SH-SY5Y (cell line): ENCODE results near the gene TBC1D17.

Experiments used
- GATA2 ChIP-seq: IDR thresholded peaks from 2 replicates; pipeline ENCODE4 v1.6.1; 2011; ENCODE audit warnings: mild to moderate bottlenecking, low read depth, low read length
- GATA3 ChIP-seq: IDR thresholded peaks from 2 replicates; pipeline ENCODE4 v1.6.1; 2011; ENCODE audit warnings: low read depth, mild to moderate bottlenecking, low read length, moderate library complexity

Gene TBC1D17

DNA sequence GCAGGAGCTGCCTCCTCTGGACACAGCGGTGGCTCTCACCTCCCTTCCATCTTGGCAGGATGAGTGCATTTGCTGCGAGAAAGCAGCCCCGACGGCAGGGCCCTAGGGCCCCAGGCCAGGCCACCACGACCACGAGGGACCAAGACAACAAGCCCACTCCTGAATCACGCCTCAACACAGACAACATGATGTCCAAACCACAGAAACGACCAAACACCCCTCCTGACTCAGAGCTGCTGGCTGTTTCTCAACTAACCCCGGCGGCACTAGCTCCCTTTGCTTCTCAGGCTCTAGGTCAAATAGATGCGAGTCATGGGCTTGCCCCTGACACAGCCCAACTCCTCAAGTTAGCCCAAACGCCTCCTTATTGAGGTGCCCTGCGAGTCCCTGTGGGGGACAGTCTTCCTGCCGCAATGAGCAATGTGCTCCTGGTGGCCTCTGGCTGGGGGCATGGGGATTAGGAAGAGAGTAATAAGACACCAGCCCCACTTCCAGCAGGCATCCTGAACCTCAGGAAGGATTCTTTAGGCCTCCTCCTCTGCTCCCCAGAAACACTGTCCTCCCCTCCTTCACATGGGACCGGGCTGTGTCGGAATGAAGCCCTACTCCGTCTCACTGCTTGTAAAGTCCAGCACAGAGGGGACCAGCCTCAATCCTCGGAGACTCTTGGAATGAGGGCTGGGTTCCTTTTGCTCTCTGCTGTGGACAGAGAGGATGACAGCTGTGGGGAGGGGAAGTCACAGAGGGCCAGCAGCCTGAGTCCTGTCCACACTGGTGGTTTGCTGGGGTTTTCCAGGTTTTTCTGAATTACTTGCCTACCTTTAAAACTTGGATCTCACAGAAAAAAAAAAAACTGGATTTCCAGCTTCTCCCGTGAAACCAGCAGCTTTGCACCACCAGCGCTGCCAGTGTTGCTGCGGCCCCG, 44.6 kb downstream of the TBC1D17 start:
- TF ChIP-seq GATA3, result no peak
- no peak for TF ChIP-seq GATA2

DNA sequence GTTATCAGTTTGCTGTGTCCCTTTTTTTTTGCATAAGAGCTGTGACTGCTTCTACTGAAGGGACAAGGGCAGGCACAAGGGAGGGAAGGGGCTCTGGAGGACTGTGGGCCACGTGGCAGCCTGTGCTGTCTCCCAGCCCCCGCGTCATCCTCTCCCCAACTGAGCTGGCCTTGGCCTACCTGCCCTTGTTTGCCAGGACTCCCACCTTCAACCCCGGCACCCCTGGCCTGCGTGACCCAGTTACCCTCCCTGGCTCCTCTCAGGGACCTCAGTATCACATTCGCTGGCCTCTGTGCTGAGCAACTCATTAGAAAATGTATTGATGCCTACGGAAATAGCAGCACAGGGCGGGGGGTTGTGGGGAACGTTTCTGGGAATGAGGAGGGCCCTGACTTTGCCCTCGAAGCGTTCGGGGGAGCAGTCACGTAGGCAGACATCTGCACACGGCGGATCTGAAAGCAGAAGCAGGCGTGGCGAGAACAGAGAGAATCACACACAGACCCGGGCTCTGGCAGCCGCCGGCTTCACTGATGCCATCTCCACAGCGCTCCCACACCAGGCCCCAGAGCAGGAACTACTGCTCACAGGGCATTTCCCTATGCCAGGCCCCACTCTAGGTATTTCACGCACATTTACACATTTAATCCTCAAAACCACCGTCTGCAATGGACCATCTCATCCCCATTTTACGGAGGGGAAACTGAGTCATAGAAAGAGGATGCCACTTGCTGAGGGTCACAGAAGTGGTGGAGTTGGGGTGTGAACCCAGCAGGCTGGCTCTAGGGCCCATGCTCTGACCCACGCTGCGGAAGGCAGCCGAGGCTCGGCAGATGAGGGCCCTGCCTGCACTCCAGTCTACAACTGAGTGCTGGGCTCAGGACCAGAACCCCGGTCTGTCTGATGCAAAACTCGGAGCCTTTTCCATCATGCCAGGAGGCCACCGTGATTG, 45.8 kb downstream of the TBC1D17 start:
- TF ChIP-seq GATA2 (no peak), GATA3 (no peak)

DNA sequence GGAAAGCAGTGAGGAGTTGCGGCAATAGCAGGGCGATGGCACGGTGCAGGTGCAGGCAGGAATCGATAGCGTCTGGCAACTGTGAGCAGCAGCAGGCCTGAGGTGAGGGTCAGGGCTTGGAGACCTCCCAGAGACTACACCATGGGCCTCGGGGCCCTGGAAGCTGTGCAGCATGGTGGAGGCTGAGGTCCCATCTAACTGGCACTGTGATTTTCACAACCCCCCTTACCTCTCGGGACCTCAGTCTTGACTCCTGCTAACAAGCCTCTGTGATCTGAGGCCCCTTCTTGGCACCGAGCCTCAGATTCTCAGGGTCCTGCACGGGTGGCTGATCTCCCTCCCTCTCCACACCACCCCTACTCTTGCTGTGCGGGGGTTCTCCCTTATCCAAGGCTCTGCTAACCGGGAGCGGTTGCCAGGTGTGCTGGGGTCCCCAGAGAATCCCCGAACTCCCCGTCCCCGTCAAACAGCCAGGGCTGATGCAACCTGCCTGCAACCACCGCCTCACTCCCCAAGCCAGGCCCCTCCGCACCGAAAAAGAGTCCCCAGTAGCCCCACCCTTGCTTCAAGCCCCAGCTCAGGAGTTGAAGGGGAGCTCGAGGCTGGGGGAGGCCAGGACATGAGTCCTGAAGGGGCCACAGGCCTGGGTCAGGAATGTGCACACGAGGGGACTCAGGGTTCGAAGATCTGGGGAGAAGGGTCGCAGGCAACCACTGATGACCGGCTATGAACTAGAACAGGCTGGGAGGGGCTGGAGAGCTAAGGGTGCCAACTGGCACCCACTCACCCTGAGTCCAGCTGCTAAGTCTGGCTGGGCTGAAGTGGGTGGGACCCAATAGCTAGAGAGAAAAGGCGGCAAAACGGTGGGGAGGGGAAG, 46.7 kb downstream of the TBC1D17 start:
- TF ChIP-seq GATA3 (no peak), GATA2 (no peak)

DNA sequence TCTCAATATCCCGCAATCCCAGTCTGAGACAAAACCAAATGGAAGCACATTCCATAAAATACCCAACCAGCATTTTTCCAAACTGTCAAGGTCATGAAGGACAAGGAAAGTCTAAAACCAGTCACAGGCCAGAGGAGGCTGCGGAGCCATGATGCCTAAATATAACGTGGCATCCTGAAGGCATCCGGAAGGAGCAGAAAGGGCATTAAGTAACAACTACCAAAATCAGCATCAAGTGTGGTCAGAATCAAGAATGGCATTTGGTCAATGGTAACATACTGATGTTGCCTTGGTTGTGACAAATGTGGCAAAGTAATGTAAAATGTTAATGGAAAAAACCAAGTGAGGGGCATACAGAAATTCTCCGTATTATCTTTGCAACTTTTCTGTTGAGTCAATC, 48.0 kb downstream of the TBC1D17 start:
- TF ChIP-seq GATA3 (no peak), GATA2 (no peak)

DNA sequence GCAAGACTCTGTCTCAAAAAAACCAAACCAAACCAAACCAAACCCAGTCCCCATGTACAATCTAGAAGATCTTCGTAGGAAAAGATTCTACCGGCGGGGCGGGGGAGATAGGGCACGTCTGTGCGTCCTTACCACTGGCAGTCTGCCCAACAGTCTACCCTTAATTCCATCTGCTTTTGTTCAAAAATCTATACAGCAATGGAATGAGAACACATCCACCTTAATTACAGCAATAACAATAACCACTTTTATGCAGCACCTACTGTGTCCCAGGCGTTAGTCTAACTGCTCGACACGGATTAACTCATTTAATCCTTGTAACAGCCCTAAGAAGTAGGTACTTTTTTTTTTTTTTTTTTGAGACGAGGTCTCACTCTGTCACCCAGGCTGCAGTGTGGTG, 49.0 kb downstream of the TBC1D17 start:
- TF ChIP-seq GATA2 (no peak), GATA3 (no peak)

DNA sequence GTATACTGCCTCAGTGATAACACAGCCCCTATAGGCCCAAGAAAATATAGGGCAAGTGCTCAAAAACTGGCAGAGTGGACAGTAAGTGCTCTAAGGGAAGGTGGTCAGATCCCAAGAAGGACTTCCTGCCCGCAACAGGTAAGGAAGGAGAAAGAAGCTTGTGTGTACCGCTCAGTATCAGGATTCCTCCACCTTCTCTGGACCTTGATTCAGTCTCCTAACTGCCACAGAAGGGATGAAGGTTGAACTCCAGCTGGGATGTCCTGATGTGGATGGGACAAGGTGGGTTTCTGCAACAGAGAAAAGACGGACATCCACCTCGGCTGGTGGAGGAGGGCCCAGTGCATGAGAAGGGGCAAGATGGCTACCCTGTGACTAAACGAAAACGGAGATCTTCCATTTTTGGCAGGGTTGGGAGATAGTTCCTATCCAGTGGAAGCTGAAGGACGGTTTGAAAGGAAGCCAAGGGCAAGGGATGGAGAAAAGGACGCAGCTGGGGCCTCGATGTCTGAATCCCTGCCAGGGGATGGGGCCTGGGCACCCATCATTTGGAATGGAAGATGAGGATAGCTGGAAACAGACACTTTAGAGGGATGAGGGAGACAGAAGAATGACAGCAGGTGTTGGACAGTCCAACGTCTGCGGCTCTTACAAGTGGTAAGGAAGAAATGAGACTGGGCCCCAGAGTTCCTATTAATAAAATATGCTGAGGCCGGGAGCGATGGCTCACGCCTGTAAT, 50.2 kb downstream of the TBC1D17 start:
- no peak for TF ChIP-seq GATA3
- TF ChIP-seq GATA2, result no peak

DNA sequence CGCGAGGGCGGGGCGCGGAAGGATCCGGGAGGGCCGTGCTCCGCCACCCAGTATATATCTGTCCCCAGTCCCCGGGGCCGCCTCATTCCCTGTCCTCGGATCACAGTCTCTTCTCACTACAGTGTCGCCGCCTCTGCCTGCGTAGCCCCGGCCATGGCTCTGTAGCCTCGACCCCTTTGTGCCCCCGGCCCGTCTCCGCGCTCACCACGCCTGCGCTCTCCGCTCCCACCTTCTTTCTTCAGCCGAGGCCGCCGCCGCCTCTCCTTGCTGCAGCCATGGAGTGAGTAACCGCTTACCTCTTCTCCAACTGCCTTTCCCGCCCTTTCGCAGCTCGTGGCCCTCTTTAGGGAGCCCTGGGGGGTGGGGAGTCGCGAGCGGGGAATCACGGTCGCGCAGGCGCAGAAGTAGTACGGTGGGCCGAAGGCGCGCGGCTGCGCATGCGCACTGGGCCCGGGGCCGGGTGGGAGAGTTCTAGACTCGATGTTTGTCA, 51.7 kb downstream of the TBC1D17 start, which contains the start of the genes ATF5 and NUP62:
Gene ATF5, plus strand, starts transcription at position 85 of the 490 bp plus-strand sequence. CDS start 1,646 bp downstream, outside the sequence.
Gene NUP62, minus strand, starts transcription at position 384 of the 490 bp plus-strand sequence. CDS start 19,697 bp downstream, outside the sequence.
- TF ChIP-seq GATA2 (no peak), GATA3 (no peak)

DNA sequence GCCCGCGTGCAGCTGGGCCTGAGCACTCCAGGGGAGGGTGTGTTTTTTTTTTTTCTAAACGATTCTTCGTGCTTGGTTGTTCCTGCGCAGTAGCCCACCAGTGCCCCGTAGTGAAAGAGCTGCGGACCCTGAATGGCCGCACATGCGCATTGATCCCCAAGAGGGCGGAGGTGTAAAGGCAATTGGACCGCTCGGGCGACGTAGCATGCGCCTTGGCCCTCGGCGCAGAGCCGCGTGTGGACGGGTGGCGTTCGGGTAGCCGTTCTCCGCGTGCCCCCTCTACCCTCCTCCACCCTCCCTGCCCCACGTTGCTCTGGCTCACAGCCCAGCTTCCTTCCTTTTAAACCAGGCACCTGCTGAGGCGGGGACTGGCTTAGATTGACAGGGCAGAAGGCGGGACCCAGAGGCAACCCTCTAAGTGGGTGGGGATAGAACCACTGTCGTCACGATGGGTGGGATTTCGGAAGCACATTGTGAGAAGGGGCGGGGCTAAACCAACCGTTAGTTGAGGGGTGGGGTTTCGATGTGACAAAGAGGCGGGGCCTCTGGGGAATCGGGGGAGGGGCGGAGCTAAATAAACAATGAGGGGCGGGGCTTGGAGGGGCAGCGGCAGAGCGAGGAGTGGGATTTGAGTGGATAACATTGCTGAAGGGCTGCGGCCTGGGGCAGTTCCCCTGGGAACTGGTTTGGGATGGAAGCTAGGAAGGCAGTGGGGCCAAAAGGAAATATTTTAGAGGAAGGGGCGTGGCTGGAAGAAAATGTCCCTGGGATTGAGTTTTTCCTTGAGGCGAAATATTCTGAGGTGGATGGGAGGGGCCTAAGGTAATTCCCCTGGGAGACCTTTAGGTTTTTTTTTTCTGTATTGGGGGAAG, 52.3 kb downstream of the TBC1D17 start:
- TF ChIP-seq GATA2 (no peak), GATA3 (no peak)

DNA sequence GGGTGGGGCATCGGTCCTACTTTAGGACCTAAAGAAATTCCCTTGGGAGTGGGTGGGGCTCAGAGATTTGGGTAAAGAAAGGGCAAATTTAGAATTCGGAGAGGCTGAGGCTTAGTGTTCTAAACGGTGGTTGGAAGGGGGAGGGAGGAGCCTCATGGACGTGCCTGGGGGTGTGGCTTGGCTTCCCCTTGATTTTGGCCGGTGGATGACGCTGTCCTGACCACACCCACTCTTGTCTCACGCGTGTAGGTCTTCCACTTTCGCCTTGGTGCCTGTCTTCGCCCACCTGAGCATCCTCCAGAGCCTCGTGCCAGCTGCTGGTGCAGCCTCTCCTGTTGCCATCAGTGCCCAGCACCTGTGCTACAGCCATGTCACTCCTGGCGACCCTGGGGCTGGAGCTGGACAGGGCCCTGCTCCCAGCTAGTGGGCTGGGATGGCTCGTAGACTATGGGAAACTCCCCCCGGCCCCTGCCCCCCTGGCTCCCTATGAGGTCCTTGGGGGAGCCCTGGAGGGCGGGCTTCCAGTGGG, 53.0 kb downstream of the TBC1D17 start:
- TF ChIP-seq GATA2, result no peak
- no peak for TF ChIP-seq GATA3

DNA sequence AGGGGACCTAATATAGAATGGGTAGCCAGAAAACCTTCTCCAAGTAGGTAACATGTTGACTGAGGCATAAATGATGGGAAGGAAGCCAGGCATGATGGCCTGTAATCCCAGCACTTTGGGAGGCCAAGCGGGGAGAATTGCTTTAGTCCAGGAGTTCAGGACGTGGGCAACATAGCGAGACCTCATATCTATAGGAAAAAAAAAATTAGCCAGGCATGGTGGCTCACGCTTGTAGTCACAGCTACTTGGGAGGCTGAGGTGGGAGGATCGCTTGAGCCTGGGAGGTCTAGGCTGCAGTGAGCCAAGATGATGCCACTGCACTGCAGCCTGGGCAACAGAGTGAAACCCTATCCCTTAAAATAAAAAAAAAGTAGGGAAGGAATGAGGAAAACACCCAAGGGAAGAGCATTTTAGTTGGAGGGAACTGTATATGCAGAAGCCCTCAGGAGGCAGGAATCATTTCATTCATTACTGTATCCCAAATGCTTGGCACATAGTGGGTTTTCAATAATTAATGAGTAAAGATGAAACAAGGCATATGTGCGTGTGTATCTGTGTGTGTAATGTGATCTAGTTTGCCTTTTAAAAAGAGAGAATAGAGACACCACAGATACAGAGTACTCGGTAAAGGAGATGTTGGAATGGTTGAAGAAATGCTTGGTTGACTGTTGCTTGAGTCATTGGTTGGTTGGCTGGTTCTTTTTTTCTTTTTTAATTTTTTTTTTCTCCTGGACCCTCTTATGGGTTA, 54.0 kb downstream of the TBC1D17 start:
- TF ChIP-seq GATA3 (no peak), GATA2 (no peak)

DNA sequence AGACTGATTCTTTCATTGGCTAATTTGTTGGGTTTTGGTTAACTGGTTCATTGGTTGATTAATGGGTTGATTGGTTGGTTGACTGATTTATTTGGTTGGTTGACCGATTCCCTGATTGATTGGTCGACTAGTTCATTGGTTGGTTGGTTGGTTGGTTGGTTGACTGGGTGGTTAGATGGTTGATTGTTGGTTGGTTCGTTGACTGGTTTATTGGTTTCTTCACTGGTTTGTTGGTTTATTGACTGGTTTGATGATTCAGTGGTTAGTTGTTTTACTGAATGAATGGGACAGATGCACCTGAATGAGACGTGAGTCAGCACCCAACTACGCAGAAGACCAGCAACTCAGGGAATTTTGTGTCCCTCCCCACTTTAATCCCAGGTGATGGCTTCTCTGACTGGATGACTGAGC, 54.5 kb downstream of the TBC1D17 start:
- TF ChIP-seq GATA3, result no peak
- TF ChIP-seq GATA2, result no peak
